GM21381 (cell line): ENCODE measurements around the gene PHF14.
"Not testable (repeated sequence)": the region's sequence is repeated elsewhere in the genome, so short reads cannot be mapped to it uniquely, and the experiment has no call there.

ENCODE experiments used
- ATAC-seq: cut with Tn5 transposase; IDR thresholded peaks from one replicate; pipeline ENCODE4 v1.9.1; 2021; ENCODE audit warnings: mild to moderate bottlenecking, moderate library complexity; ENCODE audit not compliant: unreplicated experiment

PHF14 gene, protein sequence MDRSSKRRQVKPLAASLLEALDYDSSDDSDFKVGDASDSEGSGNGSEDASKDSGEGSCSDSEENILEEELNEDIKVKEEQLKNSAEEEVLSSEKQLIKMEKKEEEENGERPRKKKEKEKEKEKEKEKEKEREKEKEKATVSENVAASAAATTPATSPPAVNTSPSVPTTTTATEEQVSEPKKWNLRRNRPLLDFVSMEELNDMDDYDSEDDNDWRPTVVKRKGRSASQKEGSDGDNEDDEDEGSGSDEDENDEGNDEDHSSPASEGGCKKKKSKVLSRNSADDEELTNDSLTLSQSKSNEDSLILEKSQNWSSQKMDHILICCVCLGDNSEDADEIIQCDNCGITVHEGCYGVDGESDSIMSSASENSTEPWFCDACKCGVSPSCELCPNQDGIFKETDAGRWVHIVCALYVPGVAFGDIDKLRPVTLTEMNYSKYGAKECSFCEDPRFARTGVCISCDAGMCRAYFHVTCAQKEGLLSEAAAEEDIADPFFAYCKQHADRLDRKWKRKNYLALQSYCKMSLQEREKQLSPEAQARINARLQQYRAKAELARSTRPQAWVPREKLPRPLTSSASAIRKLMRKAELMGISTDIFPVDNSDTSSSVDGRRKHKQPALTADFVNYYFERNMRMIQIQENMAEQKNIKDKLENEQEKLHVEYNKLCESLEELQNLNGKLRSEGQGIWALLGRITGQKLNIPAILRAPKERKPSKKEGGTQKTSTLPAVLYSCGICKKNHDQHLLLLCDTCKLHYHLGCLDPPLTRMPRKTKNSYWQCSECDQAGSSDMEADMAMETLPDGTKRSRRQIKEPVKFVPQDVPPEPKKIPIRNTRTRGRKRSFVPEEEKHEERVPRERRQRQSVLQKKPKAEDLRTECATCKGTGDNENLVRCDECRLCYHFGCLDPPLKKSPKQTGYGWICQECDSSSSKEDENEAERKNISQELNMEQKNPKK

DNA sequence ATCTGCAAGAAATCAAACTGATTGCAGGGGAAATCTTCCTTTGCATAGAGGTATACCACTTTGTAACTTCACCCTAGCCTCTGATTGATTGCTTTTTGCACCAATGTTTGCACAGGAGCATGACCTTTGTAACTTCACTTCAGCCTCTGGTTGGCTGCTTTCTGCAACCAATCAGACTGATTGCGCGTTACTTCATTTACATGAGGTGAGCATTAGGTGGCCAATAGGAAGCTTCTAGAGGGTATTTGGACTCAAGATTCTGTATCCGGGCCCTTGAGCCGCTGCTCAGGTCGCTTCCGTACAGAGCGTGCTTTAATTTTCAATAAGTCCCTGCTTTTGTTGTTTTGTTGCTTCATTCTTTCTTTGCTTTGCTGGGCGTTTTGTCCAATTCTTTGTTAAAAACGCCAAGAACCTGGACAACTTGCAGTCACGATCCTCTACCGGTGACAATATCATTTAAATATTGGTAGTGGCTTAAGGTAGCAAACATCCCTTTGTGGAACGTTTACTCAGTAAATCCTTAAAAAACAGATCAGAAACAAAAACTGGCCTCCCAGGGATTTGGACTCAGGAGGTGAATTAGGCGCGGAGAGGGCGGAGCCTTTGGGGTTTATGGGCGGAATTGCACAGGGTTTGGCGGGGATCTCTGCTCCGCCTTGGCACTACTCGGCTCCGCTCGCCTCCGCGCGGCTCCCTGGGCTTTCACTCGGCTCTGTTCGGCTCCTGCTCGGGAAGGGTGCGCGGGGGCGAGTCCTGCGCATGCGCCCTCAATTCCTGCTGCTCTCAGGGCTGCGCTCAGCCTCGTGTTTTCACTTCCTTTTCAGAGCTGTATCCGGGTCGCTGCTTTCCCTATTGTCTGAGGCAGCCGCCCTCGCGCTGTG lies at the start of gene PHF14:
Gene PHF14, plus strand, starts transcription at position 812 of the 881 bp plus-strand sequence. CDS start 452 bp downstream, outside the sequence.
- peak; percentile 93 for ATAC-seq

DNA sequence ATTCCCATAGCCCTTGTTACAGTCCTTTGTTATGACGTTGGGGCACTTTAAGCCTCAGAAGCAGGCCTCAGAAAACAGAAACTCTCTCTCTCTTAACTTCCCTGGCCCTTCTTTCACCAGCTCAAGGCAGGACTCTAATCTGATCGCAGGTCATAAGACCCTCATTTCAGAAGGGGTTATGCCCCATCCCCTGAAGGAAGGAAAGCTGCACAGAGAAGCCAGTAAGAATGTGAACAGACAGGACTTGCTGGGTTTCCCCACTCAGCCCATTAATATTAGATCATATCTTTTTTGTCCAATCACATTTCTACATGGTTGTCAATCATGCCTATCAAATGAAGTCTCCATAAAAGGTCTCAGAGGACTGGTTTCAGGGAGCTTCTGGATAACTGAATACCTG lies 49.3 kb upstream of the PHF14 start:
- ATAC-seq = no peak

DNA sequence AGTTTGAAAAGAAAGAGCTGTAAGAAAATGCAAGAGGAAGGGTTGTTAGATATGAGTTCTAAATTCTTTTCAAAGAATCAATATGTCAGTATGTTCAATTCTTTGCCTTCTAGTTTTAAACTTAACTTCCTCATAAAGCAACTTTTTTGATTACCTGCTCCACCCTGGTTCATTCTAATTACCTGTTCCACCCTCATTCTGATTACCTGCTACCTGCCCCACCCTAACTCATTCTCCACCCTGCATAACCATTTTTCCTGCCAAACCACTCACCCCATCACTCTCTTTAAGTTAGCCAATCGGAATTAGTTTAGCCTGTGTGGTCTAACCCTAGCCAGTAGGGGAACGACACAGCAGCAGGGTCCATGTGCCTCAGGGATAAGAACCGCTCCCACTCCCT lies 45.5 kb upstream of the PHF14 start:
- ATAC-seq = not testable (repeated sequence)

DNA sequence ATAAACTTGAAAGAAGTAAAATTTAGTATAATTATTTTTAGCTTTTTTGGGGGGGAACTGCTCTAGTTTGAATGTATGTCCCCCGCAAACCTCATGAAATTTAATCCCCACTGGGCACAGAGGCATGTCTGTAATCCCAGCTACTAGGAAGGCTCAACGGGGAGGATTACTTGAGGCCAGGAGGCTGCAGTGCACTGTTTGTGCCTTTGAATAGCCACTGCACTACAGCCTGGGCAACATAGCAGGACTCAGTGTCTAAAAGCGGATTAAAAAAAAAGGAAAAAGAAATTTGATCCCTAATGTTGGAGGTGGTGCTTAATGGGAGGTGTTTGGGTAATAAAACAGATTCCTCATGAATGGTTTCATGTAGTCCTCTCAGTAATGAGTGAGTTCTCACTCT lies 43.1 kb upstream of the PHF14 start:
- ATAC-seq = no peak

DNA sequence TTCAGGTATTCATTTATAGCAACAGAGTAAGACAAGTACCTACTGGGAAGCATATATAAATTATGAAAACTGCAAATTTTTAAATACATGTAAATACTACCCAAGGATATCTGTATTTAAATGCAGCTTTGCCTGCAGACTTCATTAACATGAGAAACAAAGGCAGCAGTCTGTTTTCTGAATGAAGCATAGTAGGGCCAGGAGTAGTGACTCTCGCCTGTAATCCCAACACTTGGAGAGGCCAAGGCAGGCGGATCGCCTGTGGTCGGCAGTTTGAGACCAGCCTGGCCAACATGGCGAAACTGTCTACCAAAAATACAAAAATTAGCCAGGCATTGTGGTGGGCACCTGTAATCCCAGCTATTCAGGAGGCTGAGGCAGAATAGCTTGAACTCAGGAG lies 42.5 kb upstream of the PHF14 start:
- ATAC-seq = no peak

DNA sequence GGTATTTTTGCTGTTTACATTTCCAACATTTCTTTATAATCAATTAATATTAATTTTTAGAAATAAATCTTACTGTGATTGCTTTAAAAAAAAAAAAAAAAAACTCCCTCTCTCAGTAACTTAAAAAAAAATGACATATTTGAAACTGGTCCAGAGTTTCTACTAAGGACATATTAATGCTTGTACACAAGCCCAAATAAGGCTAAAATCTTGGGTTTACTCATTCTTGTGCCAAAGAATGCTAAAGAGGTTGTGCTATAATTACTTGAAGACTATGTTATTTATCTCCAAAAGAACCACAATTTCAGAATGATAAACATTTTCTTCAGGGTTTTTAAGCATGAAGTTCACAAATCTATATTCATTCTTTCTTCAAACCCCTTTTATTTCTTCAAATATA lies 39.4 kb upstream of the PHF14 start:
- no peak for ATAC-seq

DNA sequence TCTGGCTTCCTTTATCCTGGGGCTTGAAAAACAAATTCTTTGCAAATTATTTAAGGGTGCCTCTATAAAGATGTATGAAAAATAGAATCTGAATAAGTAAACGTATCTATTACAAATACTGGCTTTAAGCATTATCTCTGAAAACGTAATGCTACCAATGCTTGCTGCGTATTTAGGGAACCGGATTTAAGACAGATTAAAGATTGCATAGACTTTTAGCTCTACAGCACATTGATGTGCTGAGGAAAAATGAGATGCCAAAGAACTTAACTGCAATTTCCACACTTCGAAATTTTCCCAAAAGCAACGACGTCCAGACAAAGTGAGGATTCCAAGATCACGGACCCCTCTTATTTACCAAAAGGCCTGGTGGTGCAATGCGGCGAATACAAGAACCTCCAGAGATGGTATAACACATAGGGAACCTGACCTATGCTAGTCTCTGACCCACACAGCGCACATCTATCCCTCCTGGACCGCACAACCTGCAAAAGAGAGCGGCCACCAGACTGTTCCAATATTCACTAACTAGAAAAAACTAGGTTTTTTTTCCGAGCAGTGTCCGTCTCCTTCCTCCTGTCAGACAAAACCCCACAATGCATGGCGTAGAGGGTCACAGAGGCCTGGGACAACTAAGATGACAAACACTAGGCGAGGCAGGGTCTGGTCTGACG lies 34.3 kb upstream of the PHF14 start:
- peak; percentile 22 for ATAC-seq

DNA sequence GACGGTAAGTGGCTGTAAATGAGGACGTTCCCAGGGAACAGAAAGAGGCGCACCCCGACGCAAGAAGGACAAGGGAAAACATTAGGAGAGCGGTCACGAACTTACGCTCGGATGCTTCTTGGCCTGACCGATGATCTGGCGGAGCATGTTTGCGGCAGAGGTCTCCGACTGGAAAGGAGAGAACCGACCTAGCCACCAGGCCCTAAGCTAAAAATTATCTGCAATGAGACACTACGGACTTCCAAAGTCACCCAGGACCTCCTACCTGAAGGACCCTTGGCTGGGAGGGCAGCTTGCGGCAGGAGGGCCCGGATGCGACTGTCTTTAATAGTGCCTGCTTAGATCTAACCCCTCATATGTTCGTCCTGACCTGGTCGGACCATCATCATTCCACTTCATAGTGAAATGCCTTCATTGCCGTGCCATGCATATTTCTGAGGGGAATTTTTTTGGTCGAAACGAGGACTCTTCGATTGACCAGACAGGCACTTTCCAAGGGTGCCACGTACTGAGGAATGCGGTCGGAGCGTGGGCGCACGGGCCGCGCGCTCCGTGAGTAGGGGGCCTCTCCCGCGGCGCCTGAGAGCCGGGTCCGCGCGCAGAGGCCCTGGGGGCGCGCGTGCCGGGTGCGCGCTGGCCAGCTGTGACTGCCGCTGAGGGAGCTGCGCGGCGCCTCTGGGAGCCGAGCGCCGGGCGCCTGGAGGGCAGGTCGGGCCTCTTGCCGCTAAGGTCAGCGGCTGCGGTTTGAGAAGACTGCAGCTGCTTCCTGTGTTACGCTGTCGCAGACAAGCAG lies 33.6 kb upstream of the PHF14 start:
- peak; percentile 91 for ATAC-seq

DNA sequence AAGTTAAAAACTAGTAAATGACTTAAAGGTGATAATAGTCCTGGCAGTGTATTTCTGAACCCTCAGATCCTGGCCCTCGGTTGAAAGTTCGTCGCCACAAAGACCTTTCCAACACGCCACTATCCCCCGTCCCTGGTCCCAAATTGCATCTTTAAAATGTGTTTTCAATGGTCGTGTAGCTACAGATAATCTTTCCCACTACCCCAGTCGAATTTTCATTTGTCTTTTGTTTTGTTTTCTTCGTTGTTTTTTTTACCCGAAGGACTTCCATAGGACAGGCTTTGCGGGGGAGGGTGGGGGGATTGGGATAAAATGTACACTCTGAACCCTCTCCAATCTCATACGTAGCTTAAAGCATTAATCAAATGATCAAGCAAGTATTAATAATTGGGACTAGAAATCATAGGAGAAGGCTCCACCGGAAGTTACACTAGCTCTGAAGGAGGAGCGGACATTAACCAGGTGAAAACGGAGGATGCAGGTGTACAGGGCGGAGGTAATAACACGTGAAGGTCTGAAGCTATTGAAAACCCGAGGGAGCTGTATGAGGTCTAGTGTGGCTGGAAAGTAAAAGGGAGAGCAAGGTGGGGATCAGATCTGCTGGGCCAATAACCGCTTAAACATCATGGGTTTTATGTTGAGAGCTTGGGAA lies 32.8 kb upstream of the PHF14 start:
- no peak for ATAC-seq

DNA sequence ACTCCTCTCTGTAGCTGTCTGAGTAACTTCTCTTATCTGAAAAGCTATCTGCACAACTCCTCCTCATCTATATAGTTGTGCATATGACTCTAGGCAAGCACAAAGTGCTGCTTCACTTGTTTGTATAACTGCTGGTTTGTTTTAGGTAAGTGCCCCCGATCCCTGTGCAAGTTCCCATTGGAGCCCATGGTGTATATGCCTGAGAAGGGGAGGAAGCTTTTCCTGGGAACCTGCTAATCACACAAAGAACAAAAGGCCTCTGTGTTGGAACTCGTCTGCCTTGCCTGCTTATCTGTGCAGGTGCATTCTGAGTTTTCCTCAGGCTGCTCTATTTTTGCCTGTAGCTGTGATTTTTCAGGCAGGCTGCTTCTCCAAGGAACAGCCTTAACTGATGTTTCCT lies 23.2 kb upstream of the PHF14 start:
- ATAC-seq = no peak

DNA sequence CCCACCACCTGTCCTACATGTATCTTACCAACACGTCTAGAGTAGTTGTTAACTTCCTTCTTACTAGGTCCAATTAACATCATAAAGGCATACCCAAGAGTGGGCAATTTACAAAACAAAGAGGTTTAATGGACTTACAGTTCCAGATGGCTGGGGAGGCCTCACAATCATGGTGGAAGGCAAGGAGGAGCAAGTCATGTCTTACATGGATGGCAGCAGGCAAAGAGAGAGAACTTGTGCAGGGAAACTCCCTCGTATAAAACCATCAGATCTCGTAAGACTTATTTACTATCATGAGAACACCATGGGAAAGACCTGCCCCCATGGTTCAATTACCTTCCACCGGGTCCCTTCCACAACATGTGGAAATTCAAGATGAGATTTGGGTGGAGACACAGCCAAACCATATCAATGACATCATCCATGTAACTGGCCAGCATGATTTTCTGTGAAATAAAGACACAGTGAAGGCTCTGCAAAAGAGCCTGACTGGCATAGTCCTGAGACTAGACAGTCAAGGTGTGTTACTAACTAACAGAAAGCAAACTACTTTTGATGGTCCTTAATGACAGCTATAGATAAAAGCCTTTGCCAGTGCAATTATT lies 22.6 kb upstream of the PHF14 start:
- not testable (repeated sequence) for ATAC-seq

DNA sequence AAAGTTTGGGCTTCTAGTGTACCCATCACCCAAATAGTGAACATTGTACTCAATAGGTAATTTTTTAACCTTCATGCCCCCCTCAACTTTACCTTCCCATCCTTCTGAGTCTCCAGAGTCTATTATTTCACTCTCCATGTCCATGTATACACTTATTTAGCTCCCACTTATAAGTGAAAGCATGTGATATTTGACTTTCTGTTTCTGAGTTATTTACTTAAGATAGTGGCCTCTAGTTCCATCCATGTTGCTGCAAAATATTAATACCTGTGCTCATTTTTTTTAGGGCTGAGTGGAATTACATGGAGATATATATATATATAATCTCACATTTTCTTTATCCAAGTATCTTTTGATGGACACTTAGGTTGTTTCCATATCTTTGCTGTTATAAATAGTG lies 21.1 kb upstream of the PHF14 start:
- ATAC-seq = no peak

DNA sequence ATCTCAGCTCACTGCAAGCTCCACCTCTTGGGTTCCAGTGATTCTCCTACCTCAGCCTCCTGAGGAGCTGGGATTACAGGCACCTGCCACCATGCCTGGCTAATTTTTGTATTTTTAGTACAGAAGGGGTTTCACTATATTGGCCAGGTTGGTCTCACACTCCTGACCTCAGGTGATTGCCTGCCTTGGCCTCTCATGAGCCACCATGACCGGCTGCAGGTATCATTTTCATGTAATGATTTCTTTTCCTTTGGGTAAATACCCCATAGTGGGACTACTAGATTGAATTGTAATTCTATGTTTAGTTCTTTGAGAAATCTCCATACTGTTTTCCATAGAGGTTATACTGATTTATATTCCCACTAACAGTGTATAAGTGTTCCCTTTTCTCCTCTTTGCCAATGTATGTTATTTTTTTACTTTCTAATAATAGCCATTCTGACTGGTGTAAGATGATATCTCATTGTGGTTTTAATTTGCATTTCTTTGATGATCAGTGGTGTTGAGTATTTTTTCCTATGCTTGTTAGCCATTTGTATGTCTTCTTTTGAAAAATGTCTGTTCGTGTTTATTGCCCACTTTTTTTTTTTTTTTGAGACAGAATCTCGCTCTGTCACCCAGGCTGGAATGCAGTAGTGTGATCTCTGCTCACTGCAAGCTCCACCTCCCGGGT lies 20.5 kb upstream of the PHF14 start:
- ATAC-seq = not testable (repeated sequence)

DNA sequence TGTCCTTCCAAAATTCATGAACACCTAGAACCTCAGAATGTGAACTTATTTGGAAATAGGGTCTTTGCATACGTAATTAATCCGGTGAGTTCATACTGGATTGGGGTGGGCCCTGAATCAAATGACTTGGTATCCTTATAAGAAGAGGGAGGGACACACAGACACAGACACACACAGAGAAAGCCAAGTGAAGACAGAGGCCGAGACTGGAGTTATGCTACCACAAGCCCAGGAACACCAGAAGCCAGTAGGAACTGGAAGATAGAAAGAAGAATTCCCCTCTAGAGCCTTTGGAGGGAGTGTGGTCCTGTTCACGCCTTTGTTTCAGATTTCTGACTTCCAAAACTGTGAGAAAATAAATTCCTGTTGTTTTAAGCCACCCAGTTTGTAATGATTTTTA lies 17.1 kb upstream of the PHF14 start:
- no peak for ATAC-seq

DNA sequence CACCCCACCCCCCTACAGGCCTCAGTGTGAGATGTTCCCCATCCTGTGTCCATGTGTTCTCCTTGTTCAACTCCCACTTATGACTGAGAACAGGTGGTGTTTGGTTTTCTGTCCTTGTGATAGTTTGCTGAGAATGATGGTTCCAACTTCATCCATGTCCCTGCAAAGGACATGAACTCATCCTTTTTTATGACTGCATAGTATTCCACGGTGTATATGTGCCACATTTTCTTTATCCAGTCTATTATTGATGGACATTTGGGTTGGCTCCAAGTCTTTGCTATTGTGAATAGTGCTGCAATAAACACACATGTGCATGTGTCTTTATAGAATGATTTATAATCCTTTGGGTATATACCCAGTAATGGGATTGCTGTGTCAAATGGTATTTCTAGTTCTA lies 13.4 kb upstream of the PHF14 start:
- not testable (repeated sequence) for ATAC-seq

DNA sequence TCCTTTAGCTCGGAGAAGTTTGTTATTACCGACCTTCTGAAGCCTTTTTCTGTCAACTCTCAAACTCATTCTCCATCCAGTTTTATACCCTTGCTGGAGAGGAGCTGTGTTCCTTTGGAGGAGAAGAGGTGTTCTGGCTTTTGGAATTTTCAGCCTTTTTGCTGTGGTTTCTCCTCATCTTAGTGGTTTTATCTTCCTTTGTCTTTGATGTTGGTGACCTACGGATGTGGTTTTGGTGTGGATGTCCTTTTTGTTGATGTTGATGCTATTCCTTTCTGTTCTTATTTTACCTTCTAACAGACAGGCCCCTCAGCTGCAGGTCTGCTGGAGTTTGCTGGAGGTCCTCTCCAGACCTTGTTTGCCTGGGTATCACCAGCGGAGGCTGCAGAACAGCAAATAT lies 8.7 kb upstream of the PHF14 start:
- ATAC-seq = not testable (repeated sequence)

DNA sequence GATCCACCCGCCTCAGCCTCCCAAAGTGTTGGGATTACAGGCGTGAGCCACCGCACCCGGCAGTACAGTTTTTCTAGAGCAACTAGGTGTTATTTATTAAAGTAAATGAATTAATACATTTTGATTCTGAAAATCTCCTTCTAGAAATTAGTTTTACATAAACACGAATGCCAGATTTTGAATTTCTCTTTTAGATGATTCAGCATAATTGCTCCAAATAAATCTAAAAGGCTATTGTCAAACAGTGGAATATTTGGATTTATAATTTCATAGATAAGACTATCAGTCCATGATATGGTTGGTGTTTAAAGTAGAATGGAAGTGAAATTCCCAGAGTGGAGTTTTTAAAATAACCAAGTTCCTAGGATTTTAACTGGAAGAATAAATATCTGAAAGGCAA lies 1.5 kb upstream of the PHF14 start:
- ATAC-seq = no peak
